DND-41 (cell line): ENCODE measurements around the gene BASP1.

Experiments used
- CTCF ChIP-seq: IDR thresholded peaks from 2 replicates; pipeline ENCODE4 v1.5.1; 2012; ENCODE audit warnings: borderline replicate concordance, low read length, moderate library complexity, mild to moderate bottlenecking; ENCODE audit not compliant: poor library complexity, severe bottlenecking; ENCODE audit errors: extremely low read depth
- EZH2 ChIP-seq: IDR thresholded peaks from 3 replicates; pipeline ENCODE4 v1.6.1; 2012; ENCODE audit warnings: borderline replicate concordance, low read depth, mild to moderate bottlenecking, moderate library complexity, low read length, inconsistent platforms; ENCODE audit not compliant: severe bottlenecking

GRCh38 chr5:17256171-17256570 lies 38.7 kb downstream of the BASP1 start:
- TF ChIP-seq CTCF (no peak), EZH2 (no peak)
